ENCODE measurements around the gene ECHDC3.
A peak's percentile ranks its signal among the peaks of the same experiment; 100 is the strongest.

ECHDC3 gene

GRCh38 chr10:11757454-11757820 is 15.3 kb downstream of the ECHDC3 start (continued):
- TF ChIP-seq ZNF660 (tag by site-specific recombination; IDR thresholded peaks at IDR 0.05) (peak; percentile 72), SCRT2 (tag by site-specific recombination; IDR thresholded peaks at IDR 0.05) (no peak), GLI2 (tag by site-specific recombination; IDR thresholded peaks at IDR 0.05; ENCODE audit: borderline replicate concordance, low read depth) (no peak), ZNF610 (tag by site-specific recombination; IDR thresholded peaks at IDR 0.05; ENCODE audit: borderline replicate concordance) (no peak), HOXA7 (CRISPR knock-in tag; IDR thresholded peaks at IDR 0.05; ENCODE audit: borderline replicate concordance) (no peak), ZNF514 (tag by site-specific recombination; IDR thresholded peaks at IDR 0.05) (no peak), GFI1B (tag by site-specific recombination; IDR thresholded peaks at IDR 0.05) (peak; percentile 63; the same call in 1 of the 2 replicates), ZNF600 (tag by site-specific recombination; IDR thresholded peaks at IDR 0.05) (0 out of 2 replicates have a peak, but pooled peaks have one; percentile 4), ZNF157 (tag by site-specific recombination; IDR thresholded peaks at IDR 0.05) (no peak), ZNF10 (tag by site-specific recombination; IDR thresholded peaks at IDR 0.05) (0 out of 2 replicates have a peak, but pooled peaks have one; percentile 21), BCL11A (tag by site-specific recombination; IDR thresholded peaks at IDR 0.05; ENCODE audit: low read depth) (no peak), ZBTB49 (tag by site-specific recombination; IDR thresholded peaks at IDR 0.05; ENCODE audit: low read depth) (no peak), ZXDB (tag by site-specific recombination; IDR thresholded peaks at IDR 0.05) (peak; percentile 84), ZNF133 (tag by site-specific recombination; IDR thresholded peaks at IDR 0.05) (no peak), ZBTB20 (tag by site-specific recombination; IDR thresholded peaks at IDR 0.05) (peak; percentile 65), GLIS2 (tag by site-specific recombination; IDR thresholded peaks at IDR 0.05) (0 out of 2 replicates have a peak, but pooled peaks have one; percentile 25), ZNF423 (tag by site-specific recombination; IDR thresholded peaks at IDR 0.05) (no peak), ZNF530 (tag by site-specific recombination; IDR thresholded peaks at IDR 0.05; ENCODE audit: low read depth) (no peak), ZNF335 (tag by site-specific recombination; conservative IDR thresholded peaks at IDR 0.05) (peak; percentile 44; the same call in 1 of the 2 replicates), OVOL3 (tag by site-specific recombination; IDR thresholded peaks at IDR 0.05) (no peak), ZEB2 (tag by site-specific recombination; IDR thresholded peaks at IDR 0.05) (peak; percentile 77), KLF16 (tag by site-specific recombination; IDR thresholded peaks at IDR 0.05) (no peak), KLF9 (tag by site-specific recombination; IDR thresholded peaks at IDR 0.05; ENCODE audit: low read depth) (no peak), PBX3 (CRISPR knock-in tag; IDR thresholded peaks at IDR 0.05) (no peak), ZNF221 (tag by site-specific recombination; IDR thresholded peaks at IDR 0.05; ENCODE audit: borderline replicate concordance) (no peak), ZNF404 (tag by site-specific recombination; IDR thresholded peaks at IDR 0.05) (no peak), HOXC10 (CRISPR knock-in tag; IDR thresholded peaks at IDR 0.05) (no peak), ZNF211 (tag by site-specific recombination; IDR thresholded peaks at IDR 0.05; ENCODE audit: low read depth) (no peak), SP7 (tag by site-specific recombination; IDR thresholded peaks at IDR 0.05) (0 out of 2 replicates have a peak, but pooled peaks have one; percentile 32), IKZF3 (tag by site-specific recombination; IDR thresholded peaks at IDR 0.05) (peak; percentile 28; the same call in 1 of the 2 replicates), ZNF639 (tag by site-specific recombination; IDR thresholded peaks at IDR 0.05) (no peak), ZNF692 (tag by site-specific recombination; IDR thresholded peaks at IDR 0.05) (no peak)
- TF ChIP-seq, protein P1, sequence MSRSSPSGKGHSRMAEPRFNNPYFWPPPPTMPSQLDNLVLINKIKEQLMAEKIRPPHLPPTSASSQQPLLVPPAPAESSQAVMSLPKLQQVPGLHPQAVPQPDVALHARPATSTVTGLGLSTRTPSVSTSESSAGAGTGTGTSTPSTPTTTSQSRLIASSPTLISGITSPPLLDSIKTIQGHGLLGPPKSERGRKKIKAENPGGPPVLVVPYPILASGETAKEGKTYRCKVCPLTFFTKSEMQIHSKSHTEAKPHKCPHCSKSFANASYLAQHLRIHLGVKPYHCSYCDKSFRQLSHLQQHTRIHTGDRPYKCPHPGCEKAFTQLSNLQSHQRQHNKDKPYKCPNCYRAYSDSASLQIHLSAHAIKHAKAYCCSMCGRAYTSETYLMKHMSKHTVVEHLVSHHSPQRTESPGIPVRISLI (tag by site-specific recombination; IDR thresholded peaks at IDR 0.05): 0 out of 2 replicates have a peak, but pooled peaks have one; percentile 41
- TF ChIP-seq, protein P2, sequence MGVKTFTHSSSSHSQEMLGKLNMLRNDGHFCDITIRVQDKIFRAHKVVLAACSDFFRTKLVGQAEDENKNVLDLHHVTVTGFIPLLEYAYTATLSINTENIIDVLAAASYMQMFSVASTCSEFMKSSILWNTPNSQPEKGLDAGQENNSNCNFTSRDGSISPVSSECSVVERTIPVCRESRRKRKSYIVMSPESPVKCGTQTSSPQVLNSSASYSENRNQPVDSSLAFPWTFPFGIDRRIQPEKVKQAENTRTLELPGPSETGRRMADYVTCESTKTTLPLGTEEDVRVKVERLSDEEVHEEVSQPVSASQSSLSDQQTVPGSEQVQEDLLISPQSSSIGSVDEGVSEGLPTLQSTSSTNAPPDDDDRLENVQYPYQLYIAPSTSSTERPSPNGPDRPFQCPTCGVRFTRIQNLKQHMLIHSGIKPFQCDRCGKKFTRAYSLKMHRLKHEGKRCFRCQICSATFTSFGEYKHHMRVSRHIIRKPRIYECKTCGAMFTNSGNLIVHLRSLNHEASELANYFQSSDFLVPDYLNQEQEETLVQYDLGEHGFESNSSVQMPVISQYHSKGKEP (tag by site-specific recombination; IDR thresholded peaks at IDR 0.05): no peak

All from HEK293 (cell line).